Activated T-helper 1 cell treated with Interleukin-2 at 50 U/mL for 16 hours (primary cell): ENCODE data around the gene C3orf80.
"Not testable (repeated sequence)": the region's sequence is repeated elsewhere in the genome, so short reads cannot be mapped to it uniquely, and the experiment has no call there.

Experiments
- DNase-seq: peaks from one replicate; pipeline ENCODE4 v3.0.0-alpha.2; 2020; ENCODE audit warnings: low read depth

The C3orf80 gene

DNA sequence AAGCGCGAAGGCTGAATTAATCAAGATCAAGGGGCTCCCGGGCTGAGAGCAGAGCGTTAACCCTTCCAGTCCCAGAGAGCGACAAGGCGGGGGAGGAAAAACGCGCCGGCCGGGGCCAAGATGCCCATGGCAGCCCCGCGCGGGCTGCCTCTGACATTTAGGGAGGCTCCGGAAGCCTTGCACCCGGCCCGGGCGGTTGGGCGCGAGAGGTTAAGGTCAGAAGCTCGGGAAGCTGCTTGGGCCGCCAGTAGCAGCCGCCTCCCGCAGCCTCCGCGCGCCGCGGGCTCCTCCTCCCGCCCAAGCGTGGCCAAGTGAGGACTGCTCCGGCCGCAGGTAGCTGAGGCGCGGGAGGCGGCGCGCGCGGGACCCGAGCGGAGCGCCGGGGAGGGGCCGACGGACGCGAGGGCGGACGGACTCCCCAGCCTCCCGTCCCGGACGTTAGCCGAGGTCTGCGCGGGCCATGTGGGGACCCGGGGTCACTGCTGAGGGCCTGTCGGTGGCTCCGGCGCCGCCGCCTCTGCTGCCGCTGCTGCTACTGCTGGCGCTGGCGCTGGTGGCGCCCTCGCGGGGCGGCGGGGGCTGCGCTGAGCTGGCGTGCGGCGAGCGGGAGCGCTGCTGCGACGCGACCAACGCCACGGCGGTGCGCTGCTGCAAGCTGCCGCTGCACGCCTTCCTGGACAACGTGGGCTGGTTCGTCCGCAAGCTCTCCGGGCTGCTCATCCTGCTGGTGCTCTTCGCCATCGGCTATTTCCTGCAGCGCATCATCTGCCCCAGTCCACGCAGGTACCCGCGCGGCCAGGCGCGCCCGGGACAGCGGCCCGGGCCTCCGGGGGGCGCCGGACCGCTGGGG, at the start of gene C3orf80:
Gene C3orf80, plus strand, starts transcription at position 247 of the 850 bp plus-strand sequence. Its CDS starts 214 bp downstream, at position 461.
- DNase-seq, result no peak

DNA sequence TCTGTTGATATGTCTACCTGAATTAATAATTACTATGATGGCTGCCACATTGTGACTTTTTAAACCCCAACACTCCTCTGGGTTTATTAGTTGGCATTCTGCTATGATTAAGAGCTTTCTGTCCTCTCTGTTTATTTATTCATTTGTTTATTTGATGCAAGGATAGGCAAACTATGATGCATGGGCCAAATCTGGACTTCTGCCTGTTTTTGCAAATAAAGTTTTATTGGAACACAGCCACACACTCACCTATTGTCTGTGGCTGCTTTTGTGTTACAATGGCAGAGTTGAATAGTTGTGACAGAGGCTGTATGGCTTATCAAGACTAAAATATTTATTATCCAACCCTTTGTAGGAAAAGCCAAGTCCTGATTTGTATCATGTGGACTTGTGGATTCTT, 48.3 kb upstream of the C3orf80 start:
- no peak for DNase-seq

DNA sequence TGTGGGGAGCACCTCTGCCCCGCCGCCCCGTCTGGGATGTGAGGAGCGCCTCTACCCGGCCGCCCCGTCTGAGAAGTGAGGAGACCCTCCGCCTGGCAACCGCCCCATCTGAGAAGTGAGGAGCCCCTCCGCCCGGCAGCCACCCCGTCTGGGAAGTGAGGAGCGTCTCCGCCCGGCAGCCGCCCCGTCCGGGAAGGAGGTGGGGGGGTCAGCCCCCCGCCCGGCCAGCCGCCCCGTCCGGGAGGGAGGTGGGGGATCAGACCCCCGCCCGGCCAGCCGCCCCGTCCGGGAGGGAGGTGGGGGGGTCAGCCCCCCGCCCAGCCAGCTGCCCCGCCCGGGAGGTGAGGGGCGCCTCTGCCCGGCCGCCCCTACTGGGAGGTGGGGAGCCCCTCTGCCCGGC, 46.6 kb upstream of the C3orf80 start:
- DNase-seq, result not testable (repeated sequence)

DNA sequence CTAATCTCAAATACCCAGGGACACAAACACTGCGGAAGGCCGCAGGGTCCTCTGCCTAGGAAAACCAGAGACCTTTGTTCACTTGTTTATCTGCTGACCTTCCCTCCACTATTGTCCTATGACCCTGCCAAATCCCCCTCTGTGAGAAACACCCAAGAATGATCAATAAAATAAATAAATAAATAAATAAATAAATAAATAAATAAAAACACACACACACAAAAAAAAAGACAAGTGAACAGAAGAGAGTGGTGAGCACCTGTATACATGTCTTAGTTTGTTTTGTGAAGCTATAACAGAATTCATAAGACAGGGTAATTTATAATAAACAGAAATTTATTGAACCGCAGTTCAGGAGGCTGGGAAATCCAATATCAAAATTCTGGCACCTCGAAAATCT, 45.8 kb upstream of the C3orf80 start:
- DNase-seq, result not testable (repeated sequence)

DNA sequence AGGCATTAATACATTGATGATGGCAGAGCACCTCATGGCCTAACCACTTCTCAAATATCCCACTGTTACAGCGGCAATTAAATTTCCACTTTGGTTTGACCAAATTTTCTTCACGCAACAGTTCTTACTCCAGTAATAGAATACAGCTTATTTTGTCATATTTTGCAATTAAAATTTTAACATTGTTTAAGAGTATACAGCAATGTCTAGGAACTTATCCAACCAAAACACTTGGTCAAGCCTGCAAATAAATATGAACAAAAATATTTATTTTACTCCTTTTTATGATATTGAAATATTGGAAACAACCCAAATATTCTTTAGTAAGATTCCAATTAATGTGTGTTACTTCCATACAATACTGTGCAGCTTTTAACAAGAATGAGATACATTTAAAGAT, 45.3 kb upstream of the C3orf80 start:
- no peak for DNase-seq

DNA sequence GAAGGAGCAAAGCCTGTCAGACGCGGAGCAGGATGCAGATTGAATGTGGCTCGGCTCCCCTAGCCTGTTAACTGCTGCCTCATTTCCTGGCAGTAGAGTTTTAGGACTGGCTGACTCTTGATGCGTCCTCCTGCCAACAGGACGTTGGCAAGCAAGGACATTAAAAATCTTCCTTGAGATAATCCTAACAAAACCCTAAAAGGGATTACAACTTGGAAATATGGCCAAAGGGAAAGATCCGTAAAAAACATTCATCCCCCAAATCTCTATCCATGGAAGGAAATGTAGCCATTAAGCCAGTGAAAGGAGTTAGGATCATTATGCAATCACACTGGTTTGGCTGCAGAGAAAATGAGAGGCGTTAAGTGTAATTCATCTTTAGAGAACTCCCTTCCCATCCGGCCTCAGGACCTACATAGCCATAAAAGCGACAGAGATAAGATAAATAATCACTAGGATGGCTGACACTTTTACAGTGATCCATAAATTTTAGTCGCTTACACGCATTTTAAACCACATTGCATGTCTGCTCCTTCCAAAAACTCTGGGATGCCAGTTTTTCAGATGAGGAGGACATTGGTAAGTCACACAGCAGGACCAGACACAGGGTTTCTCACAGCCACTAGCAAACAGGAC, 44.5 kb upstream of the C3orf80 start:
- no peak for DNase-seq

DNA sequence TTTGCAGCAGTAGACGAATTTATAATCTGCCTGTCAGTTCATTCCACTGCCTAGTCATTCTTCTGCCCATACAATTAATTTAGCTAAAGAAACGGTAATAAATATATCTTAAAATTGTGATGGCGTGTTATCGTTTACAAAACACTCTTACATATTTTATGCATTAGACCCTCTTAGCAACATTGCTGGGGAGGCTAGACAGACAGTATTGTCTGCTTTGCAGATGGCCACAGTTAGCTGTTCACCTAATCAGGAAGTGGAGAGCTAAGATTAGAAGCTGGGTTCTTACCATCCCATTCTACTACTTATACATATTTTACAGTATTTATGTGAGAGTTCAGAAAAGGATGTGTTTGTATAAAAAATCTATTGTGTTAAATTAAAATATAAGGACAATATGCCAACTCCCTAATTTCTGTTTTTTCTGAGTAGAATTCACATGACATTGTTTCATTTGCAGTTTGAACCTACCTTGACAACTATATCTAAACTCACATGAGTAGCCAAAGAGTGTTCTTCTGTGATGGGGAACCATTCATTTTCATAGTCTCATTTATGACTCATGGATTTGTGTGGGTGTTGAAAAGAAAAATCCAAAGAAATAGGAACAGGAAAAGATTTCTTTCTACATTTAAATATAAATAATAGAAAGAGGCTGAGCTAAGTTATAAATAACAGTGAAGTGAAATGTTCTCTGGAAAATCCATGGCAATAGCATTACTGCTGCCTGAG, 41.7 kb upstream of the C3orf80 start:
- no peak for DNase-seq

DNA sequence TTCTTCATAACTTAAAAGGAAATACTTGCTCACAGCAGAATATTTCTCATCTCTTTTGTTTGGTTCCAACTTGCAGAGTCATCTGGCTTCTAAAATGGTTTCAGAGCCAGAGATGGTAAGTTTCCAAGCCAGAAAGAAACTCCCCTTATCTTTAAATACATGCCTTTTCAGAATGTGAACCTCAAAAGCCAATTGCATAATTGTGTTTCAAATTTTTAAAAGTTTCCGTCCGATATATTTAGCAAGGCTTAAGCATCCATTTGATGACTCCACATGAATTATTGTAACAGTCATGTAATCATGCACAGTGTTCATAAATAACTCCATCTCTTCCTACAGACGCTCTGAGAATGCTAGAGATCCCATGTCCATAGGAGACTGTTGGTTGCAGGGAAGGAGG, 40.6 kb upstream of the C3orf80 start:
- no peak for DNase-seq

DNA sequence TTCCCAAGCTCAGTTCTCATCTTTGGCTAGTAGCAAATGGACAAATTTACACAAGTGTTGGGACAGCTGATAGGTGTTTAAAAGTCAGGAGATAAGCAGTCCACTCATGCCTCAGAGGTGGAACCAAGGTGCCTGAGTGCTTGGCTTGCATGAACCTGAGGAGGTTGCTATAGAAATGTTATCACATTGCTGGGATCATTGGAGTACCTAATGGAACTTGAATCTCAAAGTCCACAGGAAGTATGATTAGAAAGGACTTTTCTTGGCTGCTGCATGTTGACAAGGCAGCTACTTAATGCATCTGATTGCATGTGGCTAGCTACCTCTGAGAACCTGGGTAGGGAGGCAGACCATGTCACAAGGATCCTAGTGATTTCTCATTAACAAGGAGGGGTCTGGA, 39.5 kb upstream of the C3orf80 start:
- no peak for DNase-seq

DNA sequence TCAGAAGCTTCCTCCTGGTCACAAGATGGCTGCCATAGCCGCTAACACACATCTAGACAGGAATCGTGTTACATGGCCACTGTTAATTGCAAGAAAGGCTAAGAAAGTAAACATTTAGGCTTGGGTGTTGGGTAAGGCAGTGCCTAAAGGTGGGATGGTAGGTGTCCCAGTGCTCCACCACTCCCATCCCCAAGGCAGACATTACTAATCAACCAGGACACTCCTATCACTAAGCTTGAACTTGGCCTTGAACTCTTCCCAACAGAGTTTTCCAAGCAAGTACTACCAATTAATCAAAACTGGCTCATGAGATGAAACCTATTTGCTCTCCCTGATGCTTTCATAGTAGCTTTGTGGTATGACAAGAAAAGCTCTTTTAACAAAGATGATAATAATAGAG, 37.9 kb upstream of the C3orf80 start:
- DNase-seq, result no peak

DNA sequence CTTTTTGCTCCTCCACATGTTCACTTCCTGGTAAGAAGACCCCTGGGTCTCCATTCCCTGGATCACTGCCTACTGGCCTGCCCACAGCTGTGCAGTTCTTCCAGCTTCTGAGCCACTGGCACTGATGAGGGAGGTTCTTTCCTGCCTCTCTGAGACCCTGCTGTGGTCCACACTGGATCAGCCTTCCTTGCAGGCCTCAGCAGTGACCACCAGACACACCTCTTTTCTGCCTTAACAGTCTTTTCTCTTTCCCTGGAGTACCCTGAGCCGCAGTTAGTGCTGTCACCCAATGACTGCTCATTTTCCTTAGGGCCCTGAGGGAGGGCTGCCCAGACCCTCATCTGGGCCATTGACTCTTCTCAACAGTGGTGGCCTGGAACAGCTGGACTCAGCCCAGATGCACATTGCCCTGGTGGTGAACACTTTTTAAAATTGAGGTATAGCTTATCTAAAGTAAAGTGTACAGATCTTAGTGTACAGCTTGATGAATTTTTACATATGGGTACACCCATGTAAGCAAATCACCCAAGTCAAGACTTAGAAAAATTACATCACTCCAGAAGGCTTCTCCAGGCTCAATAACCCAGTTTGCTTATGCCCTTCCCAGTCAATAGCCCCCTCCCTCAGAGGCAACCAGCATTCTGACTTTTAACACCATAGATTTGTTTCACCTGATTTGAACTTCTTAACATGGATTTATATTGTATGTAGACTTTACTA, 32.8 kb upstream of the C3orf80 start:
- no peak for DNase-seq

DNA sequence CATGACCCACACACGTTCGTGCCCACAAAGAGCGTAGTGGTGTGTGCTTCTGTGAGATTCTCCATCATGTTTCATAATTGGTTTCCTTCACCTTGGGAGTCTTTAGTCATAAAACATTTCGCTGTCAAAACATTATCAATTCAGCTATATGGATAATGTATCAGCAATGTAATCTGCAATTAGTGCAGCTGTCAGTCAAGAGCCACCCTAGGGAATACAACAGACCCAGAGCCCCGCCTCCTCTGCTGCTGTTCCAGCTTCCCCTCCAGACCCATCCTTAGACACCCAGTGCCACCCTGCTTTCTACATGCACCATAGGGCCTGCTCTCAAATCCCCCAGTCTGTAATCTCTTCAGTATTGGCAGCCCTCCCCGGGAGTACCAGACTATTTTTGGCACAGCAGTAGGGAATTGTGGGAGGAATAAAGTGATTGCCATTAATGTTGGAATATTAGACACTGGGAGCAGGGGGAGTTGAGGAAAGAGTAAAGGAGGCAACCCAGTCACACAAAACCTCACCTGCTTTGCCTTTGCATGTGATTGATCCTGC, 31.5 kb upstream of the C3orf80 start:
- DNase-seq, result no peak

DNA sequence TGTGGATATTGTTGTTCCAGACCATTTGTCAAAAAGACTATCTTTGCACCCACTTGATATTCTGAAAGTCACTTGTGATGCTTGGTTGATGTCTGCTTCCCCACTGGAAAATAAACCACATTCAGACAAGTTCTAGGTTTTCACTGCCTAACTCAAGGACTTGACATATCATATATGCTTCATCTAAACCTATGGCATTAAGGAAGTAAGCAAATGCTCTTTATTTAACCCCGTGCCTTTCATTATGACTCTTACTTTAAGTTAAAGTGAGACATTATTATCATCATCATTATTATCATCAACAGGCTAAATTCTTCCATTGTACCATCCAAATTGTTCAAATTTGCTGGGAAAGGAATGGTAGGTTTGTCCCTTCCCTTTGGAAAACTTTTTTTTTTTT, 30.8 kb upstream of the C3orf80 start:
- DNase-seq, result no peak

DNA sequence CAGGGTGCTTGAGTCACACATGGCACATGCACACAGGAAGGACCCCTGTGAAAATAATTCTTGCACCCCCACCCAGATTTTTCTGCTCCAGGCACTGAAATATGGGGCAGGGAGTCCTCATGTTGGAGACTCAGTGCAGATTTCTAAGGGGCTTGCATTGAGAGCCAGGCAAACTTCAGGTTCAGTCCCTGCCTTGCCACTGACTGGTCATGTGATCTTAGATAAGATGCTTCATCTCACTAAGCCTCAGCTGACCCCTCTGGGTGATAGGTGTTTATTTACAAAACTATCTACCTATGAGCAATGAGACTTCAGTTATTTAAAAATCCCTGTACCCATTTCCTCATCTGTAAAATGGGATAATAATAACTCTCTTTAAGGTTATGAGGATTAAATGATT, 30.1 kb upstream of the C3orf80 start:
- DNase-seq, result no peak

DNA sequence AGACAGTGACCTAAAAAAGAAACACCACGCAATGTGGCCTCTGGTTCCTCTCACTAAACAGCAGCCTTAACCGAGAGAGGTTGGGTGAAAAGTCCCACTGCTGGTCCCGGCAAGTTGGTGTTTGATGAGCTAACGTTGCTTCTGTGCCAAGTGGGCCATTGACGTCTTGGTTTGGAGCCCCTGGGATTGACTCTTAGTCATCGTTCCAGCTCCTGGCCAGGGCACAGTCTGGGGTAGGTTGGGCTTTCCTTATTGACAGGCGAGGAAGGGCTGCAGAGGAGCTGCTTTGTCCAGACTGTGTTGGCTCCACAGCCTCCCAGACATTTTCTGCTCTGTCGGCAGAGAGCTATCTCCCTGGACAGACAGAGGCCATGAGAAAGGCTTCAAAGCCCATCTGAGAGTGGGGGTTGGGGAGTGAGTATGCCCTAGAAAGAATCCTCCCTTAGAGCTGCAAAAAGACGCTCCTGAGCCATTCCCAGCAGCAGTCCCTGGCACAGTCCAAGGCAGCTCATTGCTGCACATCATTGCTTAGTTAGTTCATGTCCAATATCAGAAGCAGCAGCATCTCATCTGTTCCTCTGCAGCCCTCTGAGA, 28.6 kb upstream of the C3orf80 start:
- no peak for DNase-seq

DNA sequence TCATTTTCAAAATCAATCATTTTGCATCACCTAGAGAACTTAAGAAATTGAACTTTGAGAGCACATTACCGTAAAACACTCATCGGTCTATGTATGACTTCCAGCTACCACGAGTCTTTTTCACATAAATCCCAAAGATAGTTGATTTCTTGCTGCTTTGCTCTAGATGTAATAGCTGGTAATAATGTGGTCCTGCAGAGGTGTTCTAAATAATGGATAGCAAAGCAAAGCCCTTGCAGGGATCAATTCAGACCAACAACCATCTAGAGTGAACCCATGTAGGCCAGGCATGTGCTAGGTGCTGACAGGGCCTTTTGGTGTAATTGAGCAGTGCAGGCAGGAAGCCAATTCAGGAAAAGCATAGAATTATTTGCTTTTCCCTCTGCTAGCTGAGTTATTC, 26.1 kb upstream of the C3orf80 start:
- no peak for DNase-seq

DNA sequence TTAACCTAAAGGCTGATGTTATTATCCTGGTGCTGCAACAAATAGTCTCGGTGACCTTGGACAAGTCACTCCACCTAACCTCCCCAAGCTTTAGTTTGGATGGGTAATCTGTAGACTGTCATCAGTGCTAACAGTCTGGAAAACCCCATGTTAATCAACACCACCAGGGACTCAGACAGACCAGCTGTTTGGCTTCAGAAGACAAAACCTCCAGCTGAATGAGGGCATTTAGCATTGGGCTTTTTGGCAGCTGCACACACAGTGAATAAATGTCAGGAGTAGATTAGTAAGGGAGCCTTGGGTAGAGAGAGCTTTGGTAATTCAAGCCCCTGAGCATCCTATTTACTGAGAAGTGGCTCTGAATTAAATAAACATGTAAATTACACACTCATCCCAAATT, 24.9 kb upstream of the C3orf80 start:
- DNase-seq, result no peak

DNA sequence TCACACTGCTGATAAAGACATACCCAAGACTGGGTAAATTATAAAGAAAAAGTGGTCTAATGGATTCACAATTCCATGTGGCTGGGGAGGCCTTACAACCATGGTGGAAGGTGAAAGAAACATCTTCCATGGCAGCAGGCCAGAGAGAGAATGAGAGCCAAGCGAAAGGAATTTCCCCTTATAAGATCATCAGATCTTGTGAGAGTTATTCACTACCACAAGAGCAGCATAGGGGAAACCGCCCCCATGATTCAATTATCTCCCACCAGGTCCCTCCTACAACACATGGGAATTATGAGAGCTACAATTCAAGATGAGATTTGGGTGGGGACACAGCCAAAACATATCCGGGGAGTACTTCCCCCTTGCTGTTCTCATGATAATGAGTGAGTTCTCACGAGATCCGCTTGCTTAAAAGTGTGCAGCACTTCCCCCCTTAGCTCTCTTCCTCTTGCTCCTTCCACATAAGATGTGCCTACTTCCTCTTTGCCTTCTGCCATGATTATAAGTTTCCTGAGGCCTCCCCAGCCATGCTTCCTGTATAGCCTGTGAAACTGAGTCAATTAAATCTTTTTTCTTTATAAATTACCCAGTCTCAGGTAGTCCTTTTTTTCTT, 20.7 kb upstream of the C3orf80 start:
- DNase-seq, result not testable (repeated sequence)

DNA sequence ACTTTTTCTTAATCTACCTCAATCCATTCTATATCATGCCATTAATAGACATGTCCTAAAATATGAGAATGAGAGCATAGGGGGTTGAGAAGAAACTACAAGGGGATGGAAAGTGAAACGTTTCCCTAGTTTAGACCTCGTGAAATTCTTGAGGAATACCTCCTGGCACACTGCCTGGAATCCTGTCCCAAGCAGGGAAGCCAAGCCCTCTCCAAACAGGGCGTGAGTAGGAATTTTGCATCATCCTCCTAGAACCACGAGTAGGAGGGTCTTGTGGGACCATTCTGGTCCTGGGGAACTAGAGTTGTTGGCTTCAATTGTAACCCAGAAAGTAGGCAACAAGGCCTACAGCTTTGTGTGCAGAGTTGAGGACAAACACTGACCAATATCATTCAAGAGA, 19.6 kb upstream of the C3orf80 start:
- no peak for DNase-seq

DNA sequence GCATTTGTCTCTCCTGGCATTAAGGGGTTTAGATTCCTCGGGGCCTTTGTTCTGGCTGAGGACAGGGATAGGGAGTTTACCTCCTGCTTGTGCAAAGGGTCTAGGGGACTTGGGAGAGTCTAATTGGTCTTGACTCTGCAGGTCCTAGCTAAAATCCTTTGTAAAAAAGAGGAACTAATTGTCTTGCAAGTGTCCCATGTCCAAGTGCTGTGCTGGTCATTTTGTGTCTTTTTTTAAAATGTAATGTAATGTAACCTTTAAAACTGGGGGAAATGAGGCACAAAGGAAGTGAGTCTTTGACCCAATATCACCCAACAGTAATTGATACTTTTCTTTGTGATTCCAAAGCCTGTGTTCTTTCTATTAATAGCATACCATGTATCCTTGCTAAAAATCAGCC, 14.9 kb upstream of the C3orf80 start:
- no peak for DNase-seq

DNA sequence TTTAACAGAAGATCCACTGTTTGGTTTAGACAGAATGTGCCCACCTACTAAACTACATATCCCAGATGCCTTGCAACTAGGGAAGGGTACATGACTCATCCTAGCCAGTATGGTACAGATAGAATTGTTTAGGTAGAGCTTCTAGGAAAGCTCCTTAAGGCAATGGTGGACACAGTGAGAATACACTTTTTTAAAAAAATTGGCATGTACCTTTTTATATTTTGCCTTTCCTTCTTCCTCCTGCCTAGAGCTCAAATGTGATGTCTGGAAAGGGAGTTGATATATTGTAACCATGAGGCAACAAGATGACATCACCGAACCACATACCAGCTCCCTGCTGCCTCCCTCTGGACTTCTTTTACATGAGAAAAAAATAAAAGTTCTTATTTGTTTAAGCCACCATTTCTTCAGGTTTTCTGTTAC, 14.4 kb upstream of the C3orf80 start:
- DNase-seq, result no peak
